ENCODE measurements around the gene RAB7B. TPM values are rescaled to one million over a fixed set of nuclear protein-coding genes. Genes with fewer than 3 reads are reported as not detected.

The RAB7B gene
- total and polyA plus RNA-seq, 9 of the 15 experiments (the other 6 are each of a cell fraction or from before 2014, with no cell fraction given), result 0.03 to 0.29 (median 0.07) TPM; not detected in 4

- TF ChIP-seq CTBP1 (IDR thresholded peaks at IDR 0.05; ENCODE audit: borderline replicate concordance) (peak; percentile 46; the same call in 1 of the 2 replicates), RBM22 (IDR thresholded peaks at IDR 0.05; ENCODE audit: low read depth, low read length, poor library complexity, severe bottlenecking) (no peak), ZNF232 (CRISPR knock-in tag; IDR thresholded peaks at IDR 0.05) (no peak), RBM14 (IDR thresholded peaks at IDR 0.05; ENCODE audit: borderline replicate concordance, insufficient read depth, low read depth, low read length) (no peak), GABPB1 (CRISPR knock-in tag; IDR thresholded peaks at IDR 0.05) (no peak), SMAD1 (IDR thresholded peaks at IDR 0.05; ENCODE audit: low read depth, low read length, partially characterized antibody) (no peak), TARDBP (IDR thresholded peaks at IDR 0.05) (no peak; the same call in 1 of the 2 replicates), POLR2AphosphoS5 (IDR thresholded peaks at IDR 0.05; ENCODE audit: control insufficient read depth, insufficient read depth, low read depth, low read length) (no peak), MYC (IDR thresholded peaks at IDR 0.05; ENCODE audit: low read depth, low read length) (no peak), MYC (CRISPR knock-in tag; IDR thresholded peaks at IDR 0.05; ENCODE audit: borderline replicate concordance, low read depth) (no peak), LEF1 (IDR thresholded peaks at IDR 0.05) (no peak), RCOR1 (IDR thresholded peaks at IDR 0.05; ENCODE audit: borderline replicate concordance in 1 of 2, low read depth in 2 of 2, low read length in 2 of 2) (peak in 1 of 2 experiments; percentile 59; a peak in 1 of 4 replicates)
- TF ChIP-seq, protein P1, sequence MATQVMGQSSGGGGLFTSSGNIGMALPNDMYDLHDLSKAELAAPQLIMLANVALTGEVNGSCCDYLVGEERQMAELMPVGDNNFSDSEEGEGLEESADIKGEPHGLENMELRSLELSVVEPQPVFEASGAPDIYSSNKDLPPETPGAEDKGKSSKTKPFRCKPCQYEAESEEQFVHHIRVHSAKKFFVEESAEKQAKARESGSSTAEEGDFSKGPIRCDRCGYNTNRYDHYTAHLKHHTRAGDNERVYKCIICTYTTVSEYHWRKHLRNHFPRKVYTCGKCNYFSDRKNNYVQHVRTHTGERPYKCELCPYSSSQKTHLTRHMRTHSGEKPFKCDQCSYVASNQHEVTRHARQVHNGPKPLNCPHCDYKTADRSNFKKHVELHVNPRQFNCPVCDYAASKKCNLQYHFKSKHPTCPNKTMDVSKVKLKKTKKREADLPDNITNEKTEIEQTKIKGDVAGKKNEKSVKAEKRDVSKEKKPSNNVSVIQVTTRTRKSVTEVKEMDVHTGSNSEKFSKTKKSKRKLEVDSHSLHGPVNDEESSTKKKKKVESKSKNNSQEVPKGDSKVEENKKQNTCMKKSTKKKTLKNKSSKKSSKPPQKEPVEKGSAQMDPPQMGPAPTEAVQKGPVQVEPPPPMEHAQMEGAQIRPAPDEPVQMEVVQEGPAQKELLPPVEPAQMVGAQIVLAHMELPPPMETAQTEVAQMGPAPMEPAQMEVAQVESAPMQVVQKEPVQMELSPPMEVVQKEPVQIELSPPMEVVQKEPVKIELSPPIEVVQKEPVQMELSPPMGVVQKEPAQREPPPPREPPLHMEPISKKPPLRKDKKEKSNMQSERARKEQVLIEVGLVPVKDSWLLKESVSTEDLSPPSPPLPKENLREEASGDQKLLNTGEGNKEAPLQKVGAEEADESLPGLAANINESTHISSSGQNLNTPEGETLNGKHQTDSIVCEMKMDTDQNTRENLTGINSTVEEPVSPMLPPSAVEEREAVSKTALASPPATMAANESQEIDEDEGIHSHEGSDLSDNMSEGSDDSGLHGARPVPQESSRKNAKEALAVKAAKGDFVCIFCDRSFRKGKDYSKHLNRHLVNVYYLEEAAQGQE (IDR thresholded peaks at IDR 0.05; ENCODE audit: borderline replicate concordance), result peak; percentile 96
- TF ChIP-seq, protein P1 (CRISPR knock-in tag; IDR thresholded peaks at IDR 0.05; ENCODE audit: low read depth), result no peak
Measured at GRCh38 chr1:205977402-205978014, 25.7 kb downstream of the RAB7B start (continued).
